NOMO-1 (cell line): Measurements from ENCODE around the gene MAPK8IP3.

Experiments
- DNase-seq, 2 experiments: peaks; one replicate each; lab custom pipeline; 2025; ENCODE audit not compliant: unreplicated experiment in 2 of 2; lab: John Stamatoyannopoulos, UW

MAPK8IP3 gene

DNA sequence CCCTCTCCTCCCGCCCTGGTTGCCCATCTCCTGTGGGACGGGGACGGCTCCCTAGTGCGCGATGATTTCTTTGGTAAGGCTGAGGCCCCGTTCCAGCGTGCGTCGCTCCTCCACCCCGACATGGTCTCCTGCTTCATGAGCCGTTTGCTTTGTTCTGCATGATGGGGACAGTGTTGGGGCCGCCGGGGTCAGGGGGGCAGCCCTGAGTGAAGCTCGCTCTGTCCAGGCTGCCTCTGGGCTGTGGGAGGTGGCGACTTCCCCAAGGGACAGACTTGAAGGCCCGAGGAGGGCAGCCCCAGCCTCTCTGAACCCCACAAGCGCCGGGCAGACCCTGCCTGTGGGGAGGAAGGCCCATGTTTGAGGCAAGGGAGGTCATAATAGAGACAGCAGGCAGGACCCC, 52.9 kb downstream of the MAPK8IP3 start:
- DNase-seq, result no peak

DNA sequence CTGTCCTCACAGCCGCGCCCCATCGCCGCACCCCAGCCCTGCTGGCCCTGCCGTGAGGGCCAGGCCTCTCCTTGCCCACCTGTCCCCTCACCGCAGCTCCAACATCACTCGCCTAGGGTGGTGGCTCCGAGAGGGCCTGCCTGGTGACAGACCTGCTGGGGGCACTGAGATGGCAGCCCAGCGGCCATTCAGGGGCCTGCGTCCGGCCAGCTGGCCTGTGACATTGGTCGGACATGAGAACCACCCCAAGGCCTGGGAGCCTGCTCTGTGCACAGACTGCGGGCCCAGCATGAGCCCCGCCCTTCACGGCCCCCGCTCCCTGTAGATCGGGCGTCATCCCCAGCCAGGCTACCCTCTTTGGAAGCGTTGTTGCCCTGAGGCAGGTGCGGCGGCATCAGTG, 53.5 kb downstream of the MAPK8IP3 start:
- DNase-seq, result no peak

DNA sequence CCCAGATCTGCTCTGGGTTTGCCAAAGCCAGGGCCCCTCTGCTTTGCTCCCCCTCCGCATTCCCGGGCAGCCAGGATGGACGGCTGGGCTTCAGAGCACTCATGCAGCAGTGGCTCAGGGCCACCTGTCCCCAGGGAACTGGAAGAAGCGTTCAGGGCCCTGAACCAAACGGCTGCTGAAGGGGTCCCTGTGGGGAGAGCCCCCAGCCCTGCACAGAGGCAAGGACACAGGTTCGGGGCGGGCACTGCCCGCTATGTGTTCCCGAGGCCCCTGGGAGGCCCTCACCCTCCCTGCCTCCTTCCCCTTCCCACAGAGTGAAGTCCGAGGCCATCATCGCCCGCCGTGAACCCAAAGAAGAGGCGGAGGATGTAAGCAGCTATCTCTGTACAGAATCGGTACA, 54.9 kb downstream of the MAPK8IP3 start:
- DNase-seq, result no peak

DNA sequence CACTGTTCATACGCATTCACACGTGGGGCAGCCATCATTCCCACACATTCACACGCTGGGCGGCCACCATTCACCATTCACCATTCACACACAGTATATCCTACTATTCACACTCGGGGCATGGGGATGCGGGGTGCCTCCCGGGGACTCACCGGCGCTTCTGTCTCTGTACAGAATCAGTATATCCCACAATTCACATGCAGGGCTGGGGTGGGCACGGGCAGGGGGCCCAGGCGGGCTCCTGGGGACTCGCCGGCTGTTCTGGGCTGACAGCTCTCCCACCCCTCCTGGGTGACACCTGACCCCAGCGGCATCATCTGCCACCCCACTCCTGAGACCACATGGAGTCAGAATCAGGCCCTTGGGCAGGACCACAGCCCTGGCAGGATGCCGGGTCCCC, 55.8 kb downstream of the MAPK8IP3 start:
- no peak for DNase-seq

DNA sequence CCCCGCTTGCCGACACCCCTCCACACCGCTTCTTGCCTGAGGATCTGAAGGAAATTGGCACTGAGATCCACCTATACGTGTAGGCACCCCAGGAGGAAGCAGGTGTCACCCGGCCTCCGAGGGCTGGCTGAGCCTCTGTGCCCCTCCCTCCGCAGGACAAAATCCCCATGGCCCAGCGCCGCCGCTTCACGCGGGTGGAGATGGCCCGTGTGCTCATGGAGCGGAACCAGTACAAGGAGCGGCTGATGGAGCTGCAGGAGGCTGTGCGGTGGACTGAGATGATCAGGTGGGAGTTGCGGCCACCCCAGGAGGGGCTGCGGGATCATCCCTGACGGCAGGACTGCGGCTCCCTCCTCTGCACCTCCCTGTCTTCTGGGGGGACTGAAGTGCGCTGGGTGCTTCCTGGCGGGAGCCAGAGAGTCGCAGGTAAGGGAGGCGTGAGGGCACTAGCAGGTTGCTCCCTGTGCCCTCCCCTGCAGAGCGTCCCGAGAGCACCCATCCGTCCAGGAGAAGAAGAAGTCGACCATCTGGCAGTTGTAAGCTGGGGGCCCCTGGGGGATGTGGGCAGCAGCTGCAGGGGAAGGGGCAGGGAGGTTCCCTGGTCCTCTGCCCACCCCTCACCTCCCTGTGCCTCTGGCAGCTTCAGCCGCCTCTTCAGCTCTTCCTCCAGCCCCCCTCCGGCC, 56.3 kb downstream of the MAPK8IP3 start:
- DNase-seq, result no peak

DNA sequence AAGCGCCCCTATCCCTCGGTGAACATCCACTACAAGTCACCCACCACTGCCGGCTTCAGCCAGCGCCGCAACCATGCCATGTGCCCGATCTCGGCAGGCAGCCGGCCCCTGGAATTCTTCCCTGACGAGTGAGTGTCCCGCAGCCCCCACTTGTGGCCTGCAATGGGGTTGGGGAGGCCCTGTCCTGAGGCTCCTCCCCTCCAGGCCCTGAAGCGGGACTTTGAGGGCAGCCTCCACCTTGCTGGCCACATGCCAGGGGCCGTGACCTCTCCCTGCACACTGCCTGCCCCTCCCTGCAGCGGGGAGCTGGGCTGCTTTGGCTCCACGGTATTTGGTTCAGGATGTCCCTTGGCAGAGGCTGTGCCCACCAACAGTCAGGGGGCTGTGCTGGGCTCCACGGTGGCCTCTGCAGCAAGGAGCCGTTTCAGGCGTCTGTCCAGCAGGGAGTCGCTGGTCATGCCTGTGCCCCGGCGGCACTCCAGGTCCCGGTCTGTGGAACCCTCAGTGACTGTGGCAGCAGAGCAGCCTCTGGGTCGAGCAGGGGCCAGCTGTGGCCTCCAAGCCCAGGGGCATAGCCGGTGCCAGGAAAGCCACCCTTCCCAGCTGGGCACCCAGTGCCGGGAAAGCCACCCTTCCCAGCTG, 57.0 kb downstream of the MAPK8IP3 start:
- no peak for DNase-seq

DNA sequence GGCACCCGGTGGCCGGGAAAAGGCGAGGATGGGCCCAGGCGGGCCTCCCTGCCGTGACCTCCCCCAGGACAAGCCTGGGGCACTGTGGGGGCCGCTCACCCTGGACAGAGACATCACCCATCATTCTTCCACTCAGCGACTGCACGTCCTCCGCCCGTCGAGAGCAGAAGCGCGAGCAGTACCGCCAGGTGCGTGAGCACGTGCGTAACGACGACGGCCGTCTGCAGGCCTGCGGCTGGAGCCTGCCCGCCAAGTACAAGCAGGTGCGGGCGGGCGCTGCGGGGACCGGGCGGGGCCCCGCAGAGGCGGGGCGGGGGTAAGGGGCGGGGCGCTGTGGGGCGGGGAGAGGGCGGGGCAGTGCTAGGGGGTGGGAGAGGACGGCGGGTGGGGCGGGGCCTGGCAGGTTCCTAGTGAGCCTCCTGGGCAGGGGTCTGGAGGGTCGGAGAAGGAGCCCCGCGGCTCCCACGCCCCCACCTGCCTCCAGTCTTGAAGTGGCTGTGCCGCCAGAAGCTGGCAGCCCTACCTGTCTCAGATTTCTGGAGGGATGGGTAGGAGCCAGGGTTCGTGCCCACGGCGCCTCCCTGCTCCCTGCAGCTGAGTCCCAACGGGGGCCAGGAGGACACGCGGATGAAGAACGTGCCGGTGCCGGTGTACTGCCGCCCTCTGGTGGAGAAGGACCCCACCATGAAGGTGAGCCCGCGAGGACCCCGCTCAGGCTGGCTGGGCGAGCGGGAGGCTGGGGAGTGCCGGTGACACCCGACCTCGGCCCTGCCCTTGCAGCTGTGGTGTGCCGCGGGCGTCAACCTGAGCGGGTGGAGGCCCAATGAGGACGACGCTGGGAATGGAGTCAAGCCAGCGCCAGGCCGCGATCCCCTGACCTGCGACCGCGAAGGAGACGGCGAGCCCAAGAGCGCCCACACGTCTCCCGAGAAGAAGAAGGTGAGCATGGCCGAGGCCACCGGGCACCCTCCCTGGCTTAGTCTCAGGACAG, 57.8 kb downstream of the MAPK8IP3 start:
- DNase-seq, result no peak

DNA sequence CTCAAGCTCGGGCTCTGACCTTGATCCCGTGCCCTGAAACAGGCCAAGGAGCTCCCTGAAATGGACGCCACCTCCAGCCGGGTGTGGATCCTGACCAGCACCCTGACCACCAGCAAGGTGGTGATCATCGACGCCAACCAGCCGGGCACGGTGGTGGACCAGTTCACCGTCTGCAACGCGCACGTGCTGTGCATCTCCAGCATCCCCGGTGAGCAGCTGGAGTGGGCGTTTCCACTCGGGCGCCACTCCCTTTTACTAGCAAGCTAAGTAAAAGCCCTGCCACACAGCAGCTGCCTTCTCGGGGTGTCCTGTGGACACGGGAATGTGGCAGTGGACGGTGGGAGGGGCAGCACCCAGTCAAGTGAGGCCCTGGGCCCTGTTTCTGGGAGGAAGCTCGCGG, 59.0 kb downstream of the MAPK8IP3 start:
- DNase-seq, result no peak

DNA sequence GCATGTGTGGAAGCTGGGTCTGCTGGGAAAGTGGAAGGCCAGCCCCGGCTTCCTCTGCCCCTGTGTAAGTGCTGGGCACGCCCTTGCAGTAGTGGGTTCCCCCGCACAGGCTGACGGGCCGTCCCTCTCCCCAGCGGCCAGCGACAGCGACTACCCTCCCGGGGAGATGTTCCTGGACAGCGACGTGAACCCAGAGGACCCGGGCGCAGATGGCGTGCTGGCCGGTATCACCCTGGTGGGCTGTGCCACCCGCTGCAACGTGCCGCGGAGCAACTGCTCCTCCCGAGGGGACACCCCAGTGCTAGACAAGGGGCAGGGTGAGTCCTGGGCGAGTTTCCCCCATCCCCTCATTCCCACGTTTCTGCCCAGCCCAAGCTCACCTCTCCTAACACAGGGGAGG, 59.8 kb downstream of the MAPK8IP3 start:
- DNase-seq, result no peak

DNA sequence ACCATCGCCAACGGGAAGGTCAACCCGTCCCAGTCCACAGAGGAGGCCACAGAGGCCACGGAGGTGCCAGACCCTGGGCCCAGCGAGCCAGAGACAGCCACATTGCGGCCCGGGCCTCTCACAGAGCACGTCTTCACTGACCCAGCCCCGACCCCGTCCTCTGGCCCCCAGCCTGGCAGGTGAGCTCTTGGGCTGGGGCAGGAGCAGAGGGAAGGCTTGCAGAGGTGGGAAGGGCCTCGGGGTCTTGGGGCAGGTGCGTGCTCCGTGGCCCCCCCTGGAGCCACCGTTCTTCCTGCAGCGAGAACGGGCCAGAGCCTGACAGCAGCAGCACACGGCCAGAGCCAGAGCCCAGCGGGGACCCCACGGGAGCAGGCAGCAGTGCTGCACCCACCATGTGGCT, 60.2 kb downstream of the MAPK8IP3 start:
- no peak for DNase-seq

DNA sequence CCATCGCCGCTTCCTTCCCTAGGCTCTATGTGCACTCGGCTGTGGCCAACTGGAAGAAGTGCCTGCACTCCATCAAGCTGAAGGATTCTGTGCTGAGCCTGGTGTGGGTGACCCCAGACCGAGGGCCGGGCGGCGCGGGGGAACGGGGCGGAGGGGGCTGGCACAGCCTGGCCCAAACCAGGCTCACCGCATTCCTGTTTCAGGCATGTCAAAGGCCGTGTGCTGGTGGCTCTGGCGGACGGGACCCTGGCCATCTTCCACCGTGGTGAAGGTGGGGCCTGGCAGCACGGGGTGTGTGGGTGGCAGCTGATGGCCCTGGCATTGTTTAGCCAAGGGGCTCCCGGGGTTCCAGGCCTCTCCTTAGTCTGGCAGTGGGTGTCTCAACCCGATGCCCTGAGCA, 60.7 kb downstream of the MAPK8IP3 start:
- no peak for DNase-seq

DNA sequence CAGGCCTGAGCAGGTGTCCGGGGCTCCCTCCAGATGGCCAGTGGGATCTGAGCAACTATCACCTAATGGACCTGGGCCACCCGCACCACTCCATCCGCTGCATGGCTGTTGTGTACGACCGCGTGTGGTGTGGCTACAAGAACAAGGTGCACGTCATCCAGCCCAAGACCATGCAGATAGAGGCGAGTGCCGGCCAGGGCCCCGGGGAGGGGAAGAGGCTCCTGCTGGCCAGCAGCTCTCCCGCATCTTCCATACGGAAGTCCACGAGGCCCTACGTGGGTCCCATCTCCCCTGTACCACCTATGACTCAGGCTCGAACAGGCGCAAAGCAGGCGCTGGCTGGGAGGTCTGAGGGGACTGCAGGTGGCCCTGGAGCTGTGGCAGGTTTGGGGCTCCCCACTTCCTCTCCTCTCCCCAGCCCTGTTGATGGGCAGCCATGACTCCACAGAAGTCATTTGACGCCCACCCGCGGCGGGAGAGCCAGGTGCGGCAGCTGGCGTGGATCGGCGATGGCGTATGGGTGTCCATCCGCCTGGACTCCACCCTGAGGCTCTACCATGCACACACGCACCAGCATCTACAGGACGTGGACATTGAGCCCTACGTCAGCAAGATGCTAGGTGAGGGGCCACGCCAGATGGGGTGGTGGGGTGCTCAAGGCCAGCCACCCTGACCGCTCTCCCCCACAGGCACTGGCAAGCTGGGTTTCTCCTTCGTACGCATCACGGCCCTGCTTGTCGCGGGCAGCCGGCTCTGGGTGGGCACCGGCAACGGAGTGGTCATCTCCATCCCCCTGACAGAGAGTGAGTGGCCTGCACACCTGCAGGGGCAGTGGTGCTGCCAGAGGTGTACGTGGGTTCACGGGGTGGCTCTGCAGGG, 61.4 kb downstream of the MAPK8IP3 start:
- DNase-seq, result no peak

DNA sequence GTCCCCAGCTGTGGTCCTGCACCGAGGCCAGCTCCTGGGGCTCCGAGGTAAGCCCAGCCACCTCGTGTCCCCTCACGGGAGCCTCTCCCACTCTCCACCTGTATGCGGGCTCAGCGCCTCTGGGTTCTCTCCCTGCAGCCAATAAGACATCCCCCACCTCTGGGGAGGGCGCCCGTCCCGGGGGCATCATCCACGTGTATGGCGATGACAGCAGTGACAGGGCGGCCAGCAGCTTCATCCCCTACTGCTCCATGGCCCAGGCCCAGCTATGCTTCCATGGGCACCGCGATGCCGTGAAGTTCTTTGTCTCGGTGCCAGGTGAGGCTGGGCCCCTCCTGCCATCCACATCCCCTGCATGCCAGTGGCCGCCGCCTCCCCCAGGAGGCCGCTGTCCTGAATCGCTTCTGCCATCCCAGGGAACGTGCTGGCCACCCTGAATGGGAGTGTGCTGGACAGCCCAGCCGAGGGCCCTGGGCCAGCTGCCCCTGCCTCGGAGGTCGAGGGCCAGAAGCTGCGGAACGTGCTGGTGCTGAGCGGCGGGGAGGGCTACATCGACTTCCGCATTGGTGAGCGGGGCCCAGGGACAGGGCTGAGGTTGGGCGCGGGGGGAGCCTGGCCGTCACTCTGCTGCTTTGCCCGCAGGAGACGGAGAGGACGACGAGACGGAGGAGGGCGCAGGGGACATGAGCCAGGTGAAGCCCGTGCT, 62.2 kb downstream of the MAPK8IP3 start:
- DNase-seq, result no peak

DNA sequence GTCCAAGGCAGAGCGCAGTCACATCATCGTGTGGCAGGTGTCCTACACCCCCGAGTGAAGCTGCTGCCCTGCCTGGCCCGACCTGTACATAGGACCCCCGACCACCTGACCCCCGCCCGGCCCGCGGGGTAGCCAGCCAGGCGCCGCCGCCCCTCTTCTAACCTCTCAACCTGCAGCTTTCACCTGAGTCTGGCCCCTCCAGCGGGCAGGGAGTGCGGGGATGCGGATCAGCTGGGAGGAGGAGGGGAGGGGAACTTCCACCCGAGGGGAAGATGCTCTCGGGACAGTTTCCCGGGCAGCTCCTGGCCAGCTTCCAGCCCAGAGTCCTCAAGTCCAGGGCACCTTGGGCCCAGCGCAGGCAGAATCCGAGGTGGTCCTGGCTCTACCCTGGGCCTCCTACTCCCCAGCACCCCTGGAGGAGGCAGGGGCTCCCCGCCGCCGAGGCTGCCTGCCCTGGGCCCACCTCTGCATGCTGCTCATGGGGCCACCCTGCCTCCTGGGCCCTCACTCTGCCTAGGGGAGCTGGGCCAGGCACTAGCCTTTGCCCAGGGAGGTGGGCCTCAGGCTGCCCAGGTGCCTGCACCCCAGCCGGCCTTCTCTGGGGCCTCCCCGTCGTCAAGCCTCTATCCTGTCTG, 62.9 kb downstream of the MAPK8IP3 start:
- DNase-seq, result no peak

DNA sequence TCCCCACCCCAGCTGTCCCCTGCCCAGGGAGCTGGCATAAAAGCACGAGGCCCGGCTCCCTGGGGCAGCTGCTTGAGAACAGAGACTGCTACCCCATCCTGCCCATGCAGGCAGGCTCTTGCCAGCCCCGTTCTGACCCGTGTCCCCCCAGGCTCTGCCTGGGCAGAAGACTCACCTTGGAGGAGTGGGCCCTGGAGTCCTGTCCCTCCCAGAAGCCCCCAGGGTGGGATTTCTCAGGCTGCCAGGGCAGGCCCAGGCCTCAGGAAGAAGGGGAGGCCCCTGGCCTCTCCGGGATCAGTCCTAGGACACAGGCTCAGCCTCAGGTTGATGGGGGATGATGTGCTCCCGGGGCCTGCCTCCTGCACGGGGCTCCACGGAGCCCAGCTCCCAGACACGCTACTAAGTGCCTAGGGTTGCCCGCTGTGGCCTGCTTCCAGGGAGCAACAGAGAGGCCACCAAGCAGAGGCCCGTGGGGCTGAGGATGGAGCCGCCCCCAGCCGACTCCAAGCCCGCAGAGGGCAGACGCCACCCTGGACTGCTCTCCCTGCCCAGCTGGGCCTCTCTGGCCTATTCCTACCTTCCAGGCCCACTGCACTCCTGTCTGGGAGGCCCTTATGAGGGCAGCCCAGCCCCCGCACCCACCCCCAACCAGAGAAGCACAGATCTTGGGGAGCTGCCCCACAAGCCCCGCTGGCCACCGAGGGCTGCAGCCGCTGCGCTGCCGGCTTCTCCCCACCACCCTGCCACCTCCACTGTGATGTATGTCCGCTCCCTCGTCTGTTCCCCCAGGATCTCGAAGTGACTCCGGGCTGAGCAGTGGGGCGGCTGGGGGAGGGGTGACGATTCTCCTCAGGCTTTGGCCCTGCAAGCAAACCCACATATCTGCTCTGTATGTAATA, 63.7 kb downstream of the MAPK8IP3 start:
- no peak for DNase-seq

DNA sequence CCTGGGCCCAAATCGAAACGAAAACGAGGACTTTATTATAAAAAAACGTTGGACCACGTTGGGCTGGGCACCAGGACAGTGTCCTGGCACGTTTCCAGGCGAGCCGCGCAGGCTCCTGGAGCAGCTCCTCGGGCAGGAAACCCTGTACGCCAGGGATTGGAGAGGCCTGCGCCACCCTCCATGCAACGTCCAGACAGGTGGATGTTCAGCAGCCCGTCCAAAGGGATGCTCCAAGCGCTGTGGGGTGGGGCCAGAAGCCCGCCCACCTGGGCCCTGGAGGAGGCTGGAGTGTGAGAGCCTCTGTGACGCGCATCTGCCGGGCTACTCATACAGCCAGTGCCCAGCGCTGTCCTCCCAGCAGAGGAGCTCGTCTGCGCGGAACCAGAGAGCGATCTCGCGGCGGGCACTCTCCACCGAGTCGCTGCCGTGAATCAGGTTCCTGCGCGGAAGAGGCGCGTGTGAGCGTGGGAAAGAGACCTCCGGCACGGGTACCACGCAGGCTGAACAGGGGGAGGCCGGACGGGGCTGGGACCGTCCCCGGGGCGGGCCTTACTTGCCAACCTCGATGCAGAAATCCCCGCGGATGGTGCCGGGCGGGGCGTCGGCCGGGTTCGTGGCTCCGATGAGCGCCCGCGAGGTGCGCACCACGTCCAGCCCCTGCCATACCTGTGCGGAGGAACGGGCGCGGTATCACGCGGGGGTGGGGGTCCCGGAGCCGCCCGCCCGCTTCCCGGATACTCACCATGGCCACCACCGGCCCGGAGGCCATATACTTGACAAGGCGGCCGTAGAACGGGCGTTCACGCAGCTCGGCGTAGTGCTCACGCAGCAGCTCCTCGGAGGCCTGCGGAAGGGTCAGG, 64.6 kb downstream of the MAPK8IP3 start:
- no peak for DNase-seq

DNA sequence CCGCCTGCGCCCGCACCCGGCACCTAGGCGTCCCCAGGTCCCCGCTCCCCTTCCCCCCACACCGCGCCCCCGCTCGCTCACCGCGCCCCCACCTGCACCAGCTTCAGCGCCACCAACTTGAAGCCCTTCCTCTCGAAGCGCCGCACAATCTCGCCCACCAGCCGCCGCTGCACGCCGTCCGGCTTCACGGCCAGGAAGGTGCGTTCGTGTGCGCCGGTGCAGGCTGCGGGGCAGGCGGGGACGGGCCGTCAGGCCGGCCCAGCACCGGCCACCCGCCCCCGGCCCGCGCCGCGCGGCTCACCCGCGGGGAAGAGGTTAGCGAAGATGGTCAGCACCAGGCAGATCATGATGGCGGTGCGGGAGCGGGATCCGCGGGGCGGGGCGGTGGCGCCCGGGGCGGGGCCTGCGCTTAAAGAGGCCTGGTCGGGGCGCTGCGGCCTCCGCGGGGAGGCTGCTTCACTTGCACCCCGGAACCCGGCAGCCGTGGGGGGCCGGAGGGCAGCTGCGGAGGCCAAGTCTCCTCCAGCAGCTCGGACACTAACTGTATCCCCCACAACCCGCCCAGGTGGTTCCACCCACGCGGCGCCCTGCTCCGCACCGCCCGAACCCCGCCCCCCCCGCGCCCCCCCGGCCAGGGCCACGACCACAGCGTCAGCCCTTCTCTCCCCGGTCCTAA, 65.3 kb downstream of the MAPK8IP3 start, which contains the start of gene NME3:
TSS of gene NME3 (minus strand) at position 356 of the 676 bp plus-strand sequence. CDS start at position 347, 9 bp downstream.
- peak; percentile 42 to 62 for DNase-seq
